ENCODE data around the gene TTLL11.

The TTLL11 gene

DNA sequence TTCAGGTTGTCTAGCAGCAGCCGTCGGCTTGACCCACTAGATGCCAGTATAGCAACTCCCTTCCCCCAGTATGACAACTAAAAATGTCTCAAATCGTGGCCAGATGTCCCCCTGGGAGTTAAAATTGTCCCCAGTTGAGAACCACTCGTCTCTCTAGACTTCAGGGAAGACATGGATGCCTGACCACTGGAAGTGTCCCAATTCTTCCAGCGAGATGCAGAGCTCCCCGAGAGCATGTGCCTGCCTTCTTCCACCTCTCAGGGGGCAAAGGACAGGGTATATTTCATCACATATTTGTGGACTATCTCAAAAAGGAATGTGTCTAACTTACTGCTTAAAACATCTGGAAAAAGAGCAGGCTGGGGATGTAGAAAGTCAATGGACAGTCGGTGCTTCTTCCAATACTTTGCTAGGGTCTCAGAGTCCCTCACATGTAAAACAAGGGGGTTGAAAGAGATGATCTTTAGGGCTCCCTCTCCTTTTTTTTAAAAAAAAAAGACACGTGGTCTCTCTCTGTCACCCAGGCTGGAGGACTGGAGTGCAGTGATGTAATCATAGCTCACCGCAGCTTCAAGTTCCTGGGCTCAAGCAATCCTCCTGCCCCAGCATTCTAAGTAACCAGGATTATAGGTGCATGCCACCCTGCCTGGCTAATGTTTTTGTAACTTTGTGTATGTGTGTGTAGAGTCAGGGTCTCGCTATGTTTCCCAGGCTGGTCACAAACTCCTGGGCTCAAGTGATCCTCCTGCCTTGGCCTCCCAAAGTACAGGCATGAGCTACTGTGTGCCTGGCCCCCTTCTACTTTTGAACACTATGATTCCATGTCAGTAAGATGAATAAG lies 251.1 kb downstream of the TTLL11 start:
- H3K4me3 ChIP-seq (ENCODE audit: low read depth, low read length): no peak overlapping the region
- no peak for TF ChIP-seq CTCF (IDR thresholded peaks at IDR 0.05; ENCODE audit: control insufficient read depth, extremely low read depth, insufficient read depth)
- no peak for DNase-seq (ENCODE audit: low read depth)

DNA sequence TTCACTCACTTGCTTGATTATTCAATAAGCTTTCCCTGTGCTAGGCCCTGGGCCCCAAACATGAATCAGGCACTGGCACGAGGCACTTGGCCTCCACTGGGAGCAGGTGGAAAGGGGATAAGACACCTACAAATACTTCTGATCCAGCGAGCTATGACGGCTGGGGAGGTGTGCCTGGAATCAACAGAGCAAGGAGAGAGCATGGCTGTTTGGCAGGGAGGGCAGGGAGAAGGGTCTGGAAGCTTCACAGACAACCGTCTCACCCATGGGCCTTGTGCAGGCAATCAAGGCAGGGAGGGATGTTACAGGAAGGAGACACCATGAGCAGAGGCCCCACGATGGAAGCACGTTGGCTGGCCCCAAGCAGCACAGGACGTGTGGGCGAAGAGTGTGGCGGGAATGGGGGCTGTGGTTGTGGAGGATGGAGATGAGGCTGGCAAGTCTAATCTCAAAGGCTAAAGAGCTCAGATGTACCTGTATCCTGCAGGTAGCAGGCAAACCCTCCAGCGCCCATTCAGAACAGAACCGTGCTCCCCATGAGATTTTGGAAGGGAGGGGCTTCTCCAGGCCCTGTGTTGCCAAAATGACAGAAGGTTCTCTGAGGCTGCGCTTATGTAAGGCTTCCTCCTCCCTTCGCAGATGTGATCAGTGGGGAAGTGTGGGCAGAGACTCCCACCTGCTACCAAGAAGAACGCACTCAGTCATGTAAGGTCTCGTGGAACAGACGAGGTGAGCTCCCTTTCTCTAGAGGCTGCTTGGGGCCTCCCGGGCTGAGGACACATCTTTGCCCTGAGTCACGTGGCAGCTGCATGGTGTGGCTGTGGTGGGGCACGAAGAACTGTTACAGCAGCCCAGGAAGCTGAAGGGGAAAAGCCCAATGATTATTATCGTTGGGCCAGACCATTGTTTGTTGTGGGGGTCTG lies 252.0 kb downstream of the TTLL11 start:
- TF ChIP-seq CTCF (IDR thresholded peaks at IDR 0.05; ENCODE audit: control insufficient read depth, extremely low read depth, insufficient read depth): no peak
- no peak for DNase-seq (ENCODE audit: low read depth)
- no peak overlapping the region for H3K4me3 ChIP-seq (ENCODE audit: low read depth, low read length)

- no peak for DNase-seq (ENCODE audit: low read depth)
- no peak overlapping the region for H3K4me3 ChIP-seq (ENCODE audit: low read depth, low read length)
- TF ChIP-seq CTCF (IDR thresholded peaks at IDR 0.05; ENCODE audit: control insufficient read depth, extremely low read depth, insufficient read depth): no peak
These were observed 253.2 kb downstream of the TTLL11 start for GRCh38 chr9:121839726-121840500.

DNA sequence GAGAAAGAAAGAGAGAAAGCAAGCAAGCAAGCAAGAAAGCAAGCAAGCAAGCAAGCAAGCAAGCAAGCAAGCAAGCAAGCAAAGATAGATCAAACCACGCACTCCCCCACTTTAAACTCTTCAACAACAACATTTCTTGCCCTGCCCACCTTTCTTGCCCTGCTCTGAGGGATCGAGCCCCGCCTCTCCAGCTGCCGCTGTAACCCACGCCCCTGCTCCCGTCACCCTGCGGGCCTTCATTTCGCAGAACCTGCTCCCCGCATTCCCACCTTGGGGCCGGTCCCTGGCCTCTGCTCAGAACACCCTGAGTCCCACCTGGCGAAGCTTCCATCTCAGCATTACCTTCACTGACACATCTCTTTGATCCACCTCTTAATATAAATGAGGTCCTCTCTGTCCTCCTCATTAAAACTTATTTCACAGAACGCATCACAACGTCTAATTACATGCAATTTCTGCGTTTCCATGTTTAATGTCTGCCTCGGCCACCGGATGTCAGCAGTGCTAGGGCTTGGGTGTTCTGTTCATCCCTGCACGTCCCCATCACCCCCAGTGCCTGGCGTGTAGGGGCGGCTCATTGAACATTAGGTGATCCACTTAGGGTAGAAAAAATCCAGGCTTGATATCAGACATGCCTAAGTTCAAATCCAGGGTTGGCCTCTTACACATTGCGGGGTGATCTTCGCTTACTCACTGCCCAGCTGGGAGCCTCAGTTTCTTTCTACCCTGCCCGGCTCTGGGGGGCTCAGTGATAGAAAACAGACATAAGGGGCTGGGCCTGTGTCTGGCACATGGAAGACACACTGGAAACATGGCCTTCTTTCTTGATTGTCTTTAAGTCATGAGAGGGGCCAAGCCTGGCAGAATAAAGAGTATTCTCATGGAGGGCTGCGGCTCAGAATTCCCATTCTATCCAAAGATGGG lies 254.1 kb downstream of the TTLL11 start:
- no peak for DNase-seq (ENCODE audit: low read depth)
- no peak overlapping the region for H3K4me3 ChIP-seq (ENCODE audit: low read depth, low read length)
- TF ChIP-seq CTCF (IDR thresholded peaks at IDR 0.05; ENCODE audit: control insufficient read depth, extremely low read depth, insufficient read depth): peak; percentile 34; the same call in 1 of the 2 replicates

- DNase-seq (ENCODE audit: low read depth): no peak
- no peak for TF ChIP-seq CTCF (IDR thresholded peaks at IDR 0.05; ENCODE audit: control insufficient read depth, extremely low read depth, insufficient read depth)
- H3K4me3 ChIP-seq (ENCODE audit: low read depth, low read length): no peak overlapping the region
These were observed 255.8 kb downstream of the TTLL11 start for GRCh38 chr9:121837113-121837961.

All from LNCaP clone FGC (cell line).